Large intestine (tissue), 3 donors: ENCODE results near the gene ASB10. TPM values are rescaled to one million over a fixed set of nuclear protein-coding genes. Genes with fewer than 3 reads are reported as not detected.

Experiments
- DNase-seq, 2 donors: peaks; one replicate each; pipeline versions ENCODE4 v3.0.0 to v3.0.0-alpha.2; 2013
- H3K27ac ChIP-seq: one replicate; pipeline ENCODE4 v1.5.1; 2013; ENCODE audit warnings: low read length
- H3K27me3 ChIP-seq: 2 replicates; pipeline ENCODE4 v1.6.1; 2013; ENCODE audit warnings: low read length; ENCODE audit not compliant: control insufficient read depth, insufficient read depth
- H3K36me3 ChIP-seq: 2 replicates; pipeline ENCODE4 v1.6.1; 2013; ENCODE audit warnings: low read length; ENCODE audit not compliant: control insufficient read depth, insufficient read depth
- H3K4me1 ChIP-seq: one replicate; pipeline ENCODE4 v1.6.1; 2013; ENCODE audit warnings: low read length; ENCODE audit not compliant: control insufficient read depth, insufficient read depth
- H3K4me3 ChIP-seq: one replicate; pipeline ENCODE4 v1.5.1; 2013; ENCODE audit warnings: low read length
- H3K9me3 ChIP-seq: one replicate; pipeline ENCODE4 v1.6.1; 2013; ENCODE audit warnings: mild to moderate bottlenecking, low read depth, low read length, moderate library complexity; ENCODE audit not compliant: control insufficient read depth
- WGBS: methylation state at CpG from one replicate; pipeline ENCODE4 v1.1.5; 2013; ENCODE audit warnings: low lambda C conversion rate; ENCODE audit not compliant: insufficient coverage; 5-methylcytosine and 5-hydroxymethylcytosine counted together
- polyA plus RNA-seq: library from polyadenylated mRNA; unstranded; fragments of 120-200 nt; gene quantifications from one replicate; pipeline ENCODE4 v1.2.1, GENCODE V29; 2013

The ASB10 gene
- polyA plus RNA-seq, 1 donor: not detected

DNA sequence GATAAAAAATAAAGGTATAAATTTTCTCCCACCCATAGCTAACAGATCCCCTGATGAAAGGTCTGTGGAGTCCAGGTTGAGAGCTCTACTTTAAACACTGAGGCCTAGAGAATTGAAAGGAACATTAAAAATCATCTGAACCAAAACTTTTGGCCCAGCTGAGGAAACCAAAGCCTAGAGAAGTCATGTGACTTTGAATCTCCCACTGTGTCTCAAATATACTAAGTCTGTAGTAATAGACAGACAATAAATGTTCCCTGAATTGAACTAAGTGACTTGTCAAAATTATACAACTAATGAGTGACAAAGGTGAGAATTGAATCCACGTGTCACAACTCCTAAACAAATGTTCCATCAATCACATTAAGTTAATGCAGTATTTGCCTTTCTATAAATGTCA lies 25.3 kb downstream of the ASB10 start:
- Histone ChIP-seq H3K9me3 (no peaks in the 10 kb centered on the region), H3K27me3 (peaks cover 50% of the 10 kb centered on the region), H3K4me3 (no peak overlapping the region), H3K27ac (no peak overlapping the region), H3K4me1 (peaks cover 2% of the 10 kb centered on the region), H3K36me3 (no peaks in the 10 kb centered on the region)
- WGBS: no CpG with 5 or more reads among the region's 1 CpG
- DNase-seq: no peak

DNA sequence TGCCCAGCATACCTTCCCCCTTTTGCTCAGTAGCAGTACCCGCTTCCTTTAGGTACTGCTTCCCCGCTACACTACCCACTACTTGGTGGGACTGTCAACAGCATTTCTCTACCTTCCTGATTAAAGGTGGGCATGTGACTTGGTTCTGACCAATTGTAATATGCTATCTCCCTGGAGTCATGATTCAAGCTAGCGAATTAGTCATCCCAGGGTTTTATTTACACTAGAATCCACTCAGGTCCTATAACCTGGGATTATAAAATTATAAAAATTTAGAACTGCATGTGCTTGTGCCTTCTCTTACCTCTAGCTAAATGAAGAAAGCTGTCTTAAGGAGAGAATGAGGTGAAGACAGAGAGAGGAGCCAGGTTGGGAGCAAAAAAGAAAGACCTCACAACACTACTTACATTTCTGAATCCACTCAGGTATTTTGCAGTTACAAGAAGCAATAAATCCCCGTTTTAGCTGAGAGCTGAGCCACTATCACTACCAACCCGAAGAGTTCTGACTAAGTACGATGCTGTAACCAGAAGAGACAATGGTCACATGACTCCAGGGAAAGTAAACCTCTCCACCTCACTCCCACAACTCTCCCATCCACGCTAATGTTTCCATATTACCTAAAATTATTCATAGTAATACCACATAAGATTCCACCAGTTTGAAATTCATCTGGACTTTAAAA lies 29.3 kb downstream of the ASB10 start:
- no peak overlapping the region for H3K27ac ChIP-seq
- no peak overlapping the region for H3K4me3 ChIP-seq
- no peaks in the 10 kb centered on the region for H3K4me1 ChIP-seq
- no peaks in the 10 kb centered on the region for H3K9me3 ChIP-seq
- peaks cover 24% of the 10 kb centered on the region for H3K27me3 ChIP-seq
- WGBS: 83% methylated on average over 1 of the region's 7 CpGs
- no peak for DNase-seq
- no peaks in the 10 kb centered on the region for H3K36me3 ChIP-seq

- Histone ChIP-seq H3K27me3 (peaks cover 22% of the 10 kb centered on the region), H3K9me3 (no peaks in the 10 kb centered on the region), H3K4me1 (no peaks in the 10 kb centered on the region), H3K27ac (no peak overlapping the region), H3K36me3 (no peaks in the 10 kb centered on the region), H3K4me3 (no peak overlapping the region)
- DNase-seq: no peak
- 37% methylated on average over 2 of the region's 6 CpGs for WGBS
These were observed 34.2 kb downstream of the ASB10 start for GRCh38 chr7:151152643-151153513.

- peaks cover 13% of the 10 kb centered on the region for H3K27me3 ChIP-seq
- 17% methylated on average over 1 of the region's 3 CpGs for WGBS
- no peak for DNase-seq
These were observed 36.7 kb downstream of the ASB10 start for GRCh38 chr7:151150388-151150787.

GRCh38 chr7:151148319-151149259 lies 38.5 kb downstream of the ASB10 start:
- DNase-seq: no peak
- H3K27ac ChIP-seq: no peak overlapping the region
- H3K9me3 ChIP-seq: no peaks in the 10 kb centered on the region
- 40% methylated on average over 1 of the region's 22 CpGs for WGBS
- no peaks in the 10 kb centered on the region for H3K4me1 ChIP-seq
- peaks cover 13% of the 10 kb centered on the region for H3K27me3 ChIP-seq
- no peak overlapping the region for H3K4me3 ChIP-seq
- H3K36me3 ChIP-seq: peaks cover 13% of the 10 kb centered on the region

More at GRCh38 chr7:151150388-151150787, 36.7 kb downstream of the ASB10 start:
- Histone ChIP-seq H3K36me3 (no peaks in the 10 kb centered on the region), H3K9me3 (no peaks in the 10 kb centered on the region), H3K4me3 (no peak overlapping the region), H3K27ac (no peak overlapping the region), H3K4me1 (no peaks in the 10 kb centered on the region)

DNA sequence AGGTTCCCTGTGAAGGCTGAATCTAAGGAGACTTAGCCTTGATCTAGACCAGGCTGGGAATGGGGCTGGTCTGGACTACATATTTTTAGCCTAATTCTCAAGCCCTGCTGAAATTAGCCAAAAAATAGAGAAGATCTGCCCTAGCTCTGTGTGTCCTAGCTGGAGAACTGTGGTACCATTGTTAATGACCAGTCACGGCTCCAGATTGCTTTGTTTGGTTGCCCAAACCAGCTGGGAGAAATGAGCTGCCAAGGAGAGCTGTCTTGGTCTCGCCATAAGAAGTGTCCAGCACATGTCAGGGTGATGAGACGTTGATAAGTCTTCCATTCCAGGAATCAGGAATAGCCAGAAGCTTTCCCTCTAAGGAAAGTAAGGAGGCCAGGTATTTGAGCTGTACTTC lies 40.3 kb downstream of the ASB10 start:
- no peaks in the 10 kb centered on the region for H3K9me3 ChIP-seq
- no peak for DNase-seq
- H3K27me3 ChIP-seq: peaks cover 13% of the 10 kb centered on the region
- WGBS: no CpG with 5 or more reads among the region's 3 CpGs
- peaks cover 30% of the 10 kb centered on the region for H3K36me3 ChIP-seq
- no peak overlapping the region for H3K4me3 ChIP-seq
- peaks cover 15% of the 10 kb centered on the region for H3K4me1 ChIP-seq
- H3K27ac ChIP-seq: no peak overlapping the region

GRCh38 chr7:151144387-151144786 lies 42.7 kb downstream of the ASB10 start:
- DNase-seq: no peak
- Histone ChIP-seq H3K4me1 (peaks cover 17% of the 10 kb centered on the region), H3K27ac (no peak overlapping the region), H3K36me3 (peaks cover 44% of the 10 kb centered on the region), H3K27me3 (peaks cover 8% of the 10 kb centered on the region), H3K9me3 (no peaks in the 10 kb centered on the region), H3K4me3 (no peak overlapping the region)
- WGBS: 97% methylated on average over 4 of the region's 7 CpGs

DNA sequence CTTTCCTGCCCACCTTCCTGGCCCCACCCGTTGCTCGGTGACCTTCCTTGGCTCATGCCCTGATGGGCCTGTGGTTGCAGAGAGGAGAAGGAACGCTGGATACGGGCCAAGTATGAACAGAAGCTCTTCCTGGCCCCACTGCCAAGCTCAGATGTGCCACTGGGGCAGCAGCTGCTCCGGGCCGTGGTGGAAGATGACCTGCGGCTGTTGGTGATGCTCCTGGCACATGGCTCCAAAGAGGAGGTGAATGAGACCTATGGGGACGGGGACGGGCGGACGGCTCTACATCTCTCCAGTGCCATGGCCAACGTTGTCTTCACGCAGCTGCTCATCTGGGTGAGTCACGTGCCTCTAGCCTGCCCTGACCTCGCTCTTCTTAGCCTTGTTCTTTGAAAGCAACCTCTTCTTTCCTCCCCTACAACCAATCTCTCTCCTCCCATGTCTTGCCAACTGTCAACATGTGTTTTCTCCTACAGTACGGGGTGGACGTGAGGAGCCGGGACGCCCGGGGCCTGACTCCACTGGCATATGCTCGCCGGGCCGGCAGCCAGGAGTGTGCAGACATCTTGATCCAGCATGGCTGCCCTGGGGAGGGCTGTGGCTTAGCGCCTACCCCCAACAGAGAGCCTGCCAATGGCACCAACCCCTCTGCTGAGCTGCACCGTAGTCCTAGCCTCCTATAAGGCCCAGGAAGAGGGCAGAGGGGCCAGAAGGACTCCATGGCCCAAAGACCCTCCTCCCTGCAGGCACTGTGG lies 43.6 kb downstream of the ASB10 start:
- no peak overlapping the region for H3K27ac ChIP-seq
- DNase-seq: peak in 1 of 2 donors; percentile 29
- peaks cover 45% of the 10 kb centered on the region for H3K36me3 ChIP-seq
- H3K4me1 ChIP-seq: peaks cover 17% of the 10 kb centered on the region
- no peaks in the 10 kb centered on the region for H3K27me3 ChIP-seq
- WGBS: no CpG with 5 or more reads among the region's 25 CpGs
- no peak overlapping the region for H3K4me3 ChIP-seq
- H3K9me3 ChIP-seq: peaks cover 1% of the 10 kb centered on the region

GRCh38 chr7:151142686-151143040 lies 44.4 kb downstream of the ASB10 start:
- H3K27me3 ChIP-seq: no peaks in the 10 kb centered on the region
- peak; percentile 52 to 80 for DNase-seq
- H3K36me3 ChIP-seq: peaks cover 51% of the 10 kb centered on the region
- H3K4me1 ChIP-seq: peaks cover 17% of the 10 kb centered on the region
- no peak overlapping the region for H3K27ac ChIP-seq
- H3K9me3 ChIP-seq: peaks cover 3% of the 10 kb centered on the region
- no CpG with 5 or more reads among the region's 10 CpGs for WGBS
- no peak overlapping the region for H3K4me3 ChIP-seq
